Heart left ventricle (tissue), 13 donors: ENCODE data around the gene CALML5.

Source experiments
- CTCF ChIP-seq, 12 donors: fragments of 200-600 bp; sonication (generic) in 4 of 12; IDR thresholded peaks; one replicate each; pipeline versions ENCODE4 v1.5.0 to v1.8.0; 2018 to 2022; ENCODE audit warnings: antibody characterized with exemption in 12 of 12, mild to moderate bottlenecking in 5 of 12
- POLR2A ChIP-seq, 2 donors: fragments of 450-650 bp; IDR thresholded peaks; one replicate each; pipeline ENCODE4 v1.6.1; 2017; ENCODE audit warnings: antibody characterized with exemption in 2 of 2, mild to moderate bottlenecking in 2 of 2, moderate library complexity in 2 of 2
- donor health status: ischemic (EF 13 %, LVEDD 7.1; RV severe dilation, severe dysfunction).
- donor health status: DM: no; HTN: yes; CAD: no.
- donor health status: DM: no; HTN: no; CAD: no.
- donor health status: ischemic (EF 25% LVEDD 6.9; RV normal size, moderate dysfunction).
- donor health status: ischemic (EF 25% LVEDD 5.7; RV mildly dilated, moderate dysfunction).
- donor health status: ischemic (EF 35%, LVEDD 5.7; RV mildly dilated, moderate dysfunction).
- donor health status: nonischemic (EF 11% LVEDD 7.7; RV severe dilation, severe dysfunction).
- donor health status: DM: yes; HTN: yes; CAD: no.
- donor health status: PGD.
- donor health status: ischemic (EF 29% LVEDD 5.4; RV normal size, mild dysfunction).
- donor health status: nonischemic (EF 23%, LVEDD 6.1; RV moderate dilation, normal function).

- no peak for TF ChIP-seq CTCF (IDR thresholded peaks at IDR 0.05)
- no peak for TF ChIP-seq POLR2A (IDR thresholded peaks at IDR 0.05)
Observed at GRCh38 chr10:5502061-5502521, 2.7 kb upstream of the CALML5 start.
